Measurements from ENCODE around the gene SLC6A1. TPM values are rescaled to one million over a fixed set of nuclear protein-coding genes. Genes with fewer than 3 reads are reported as not detected.

Gene SLC6A1
- total RNA-seq, 2 donors from 2014 or later: not detected

GRCh38 chr3:11001020-11001657, 8.6 kb downstream of the SLC6A1 start:
- H3K9me3 Mint-ChIP-seq: no peaks in the 10 kb centered on the region
- no peak overlapping the region for H3K27ac Mint-ChIP-seq
- ATAC-seq: no peak
- DNase-seq (ENCODE audit: low spot score in 2 of 2): no peak
- H3K36me3 Mint-ChIP-seq: no peaks in the 10 kb centered on the region

- no peak for DNase-seq (ENCODE audit: low spot score in 2 of 2)
- ATAC-seq: no peak
- H3K27ac Mint-ChIP-seq: no peak overlapping the region
- H3K9me3 Mint-ChIP-seq: no peaks in the 10 kb centered on the region
- no peaks in the 10 kb centered on the region for H3K36me3 Mint-ChIP-seq
Measured at GRCh38 chr3:11001658-11002021, 9.1 kb downstream of the SLC6A1 start.

GRCh38 chr3:11002371-11002807, 9.8 kb downstream of the SLC6A1 start:
- DNase-seq (ENCODE audit: low spot score in 2 of 2): no peak
- H3K36me3 Mint-ChIP-seq: no peaks in the 10 kb centered on the region
- no peak for ATAC-seq

GRCh38 chr3:11004563-11004962, 12.0 kb downstream of the SLC6A1 start:
- H3K9me3 Mint-ChIP-seq: no peaks in the 10 kb centered on the region
- no peak for ATAC-seq
- no peaks in the 10 kb centered on the region for H3K36me3 Mint-ChIP-seq
- no peak for DNase-seq (ENCODE audit: low spot score in 2 of 2)
- H3K27ac Mint-ChIP-seq: no peak overlapping the region

More at GRCh38 chr3:11002371-11002807, 9.8 kb downstream of the SLC6A1 start:
- H3K9me3 Mint-ChIP-seq: no peaks in the 10 kb centered on the region
- no peak overlapping the region for H3K27ac Mint-ChIP-seq

GRCh38 chr3:11005686-11006256, 13.2 kb downstream of the SLC6A1 start:
- no peaks in the 10 kb centered on the region for H3K36me3 Mint-ChIP-seq
- DNase-seq (ENCODE audit: low spot score in 2 of 2) (no peak), ATAC-seq (no peak)
- no peaks in the 10 kb centered on the region for H3K9me3 Mint-ChIP-seq
- no peak overlapping the region for H3K27ac Mint-ChIP-seq

- no peak for DNase-seq (ENCODE audit: low spot score in 2 of 2)
- Mint-ChIP-seq H3K27ac (no peak overlapping the region), H3K36me3 (no peaks in the 10 kb centered on the region), H3K9me3 (no peaks in the 10 kb centered on the region)
- ATAC-seq: no peak
Measured at GRCh38 chr3:11006986-11007933, 14.7 kb downstream of the SLC6A1 start.

GRCh38 chr3:11009898-11010297, 17.4 kb downstream of the SLC6A1 start:
- Mint-ChIP-seq H3K27ac (no peak overlapping the region), H3K9me3 (no peaks in the 10 kb centered on the region), H3K36me3 (no peaks in the 10 kb centered on the region)
- ATAC-seq (no peak), DNase-seq (ENCODE audit: low spot score in 2 of 2) (no peak)

GRCh38 chr3:11010426-11011165, 18.0 kb downstream of the SLC6A1 start:
- Mint-ChIP-seq H3K9me3 (no peaks in the 10 kb centered on the region), H3K27ac (no peak overlapping the region), H3K36me3 (no peaks in the 10 kb centered on the region)
- no peak for ATAC-seq
- no peak for DNase-seq (ENCODE audit: low spot score in 2 of 2)

- DNase-seq (ENCODE audit: low spot score in 2 of 2) (no peak), ATAC-seq (no peak)
- Mint-ChIP-seq H3K27ac (no peak overlapping the region), H3K9me3 (no peaks in the 10 kb centered on the region), H3K36me3 (no peaks in the 10 kb centered on the region)
Measured at GRCh38 chr3:11014253-11014652, 21.7 kb downstream of the SLC6A1 start.

GRCh38 chr3:11014752-11015151, 22.2 kb downstream of the SLC6A1 start:
- Mint-ChIP-seq H3K9me3 (no peaks in the 10 kb centered on the region), H3K27ac (no peak overlapping the region), H3K36me3 (no peaks in the 10 kb centered on the region)
- DNase-seq (ENCODE audit: low spot score in 2 of 2) (no peak), ATAC-seq (no peak)

- DNase-seq (ENCODE audit: low spot score in 2 of 2): no peak
- ATAC-seq: no peak
- H3K9me3 Mint-ChIP-seq: no peaks in the 10 kb centered on the region
- H3K27ac Mint-ChIP-seq: no peak overlapping the region
- no peaks in the 10 kb centered on the region for H3K36me3 Mint-ChIP-seq
Measured at GRCh38 chr3:11015369-11015768, 22.8 kb downstream of the SLC6A1 start.

GRCh38 chr3:11016727-11017126, 24.2 kb downstream of the SLC6A1 start:
- no peaks in the 10 kb centered on the region for H3K9me3 Mint-ChIP-seq
- no peaks in the 10 kb centered on the region for H3K36me3 Mint-ChIP-seq
- ATAC-seq: no peak
- no peak overlapping the region for H3K27ac Mint-ChIP-seq
- DNase-seq (ENCODE audit: low spot score in 2 of 2): no peak

GRCh38 chr3:11019116-11019819, 26.7 kb downstream of the SLC6A1 start:
- Mint-ChIP-seq H3K9me3 (no peaks in the 10 kb centered on the region), H3K27ac (no peak overlapping the region), H3K36me3 (no peaks in the 10 kb centered on the region)
- DNase-seq (ENCODE audit: low spot score in 2 of 2) (no peak), ATAC-seq (no peak)

- ATAC-seq (no peak), DNase-seq (ENCODE audit: low spot score in 2 of 2) (no peak)
- no peaks in the 10 kb centered on the region for H3K36me3 Mint-ChIP-seq
Measured at GRCh38 chr3:11020764-11021163, 28.2 kb downstream of the SLC6A1 start.

GRCh38 chr3:11021611-11022011, 29.1 kb downstream of the SLC6A1 start:
- no peak for ATAC-seq

More at GRCh38 chr3:11020764-11021163, 28.2 kb downstream of the SLC6A1 start:
- Mint-ChIP-seq H3K9me3 (no peaks in the 10 kb centered on the region), H3K27ac (no peak overlapping the region)

GRCh38 chr3:11022115-11022514, 29.6 kb downstream of the SLC6A1 start:
- H3K36me3 Mint-ChIP-seq: no peaks in the 10 kb centered on the region
- H3K9me3 Mint-ChIP-seq: peaks cover 4 to 7% of the 10 kb centered on the region in 2 donors
- peak in 1 of 2 donors; percentile 14 for DNase-seq (ENCODE audit: low spot score in 2 of 2)
- no peak for ATAC-seq
- no peak overlapping the region for H3K27ac Mint-ChIP-seq

More at GRCh38 chr3:11021611-11022011, 29.1 kb downstream of the SLC6A1 start:
- Mint-ChIP-seq H3K27ac (no peak overlapping the region), H3K36me3 (no peaks in the 10 kb centered on the region), H3K9me3 (peaks cover 1 to 4% of the 10 kb centered on the region in 2 donors)
- DNase-seq (ENCODE audit: low spot score in 2 of 2): peak in 1 of 2 donors; percentile 31
